DND-41 (cell line): ENCODE measurements around the gene ERC2.
"Not testable (repeated sequence)": the region's sequence is repeated elsewhere in the genome, so short reads cannot be mapped to it uniquely, and the experiment has no call there.

Experiments
- CTCF ChIP-seq: IDR thresholded peaks from 2 replicates; pipeline ENCODE4 v1.5.1; 2012; ENCODE audit warnings: borderline replicate concordance, low read length, moderate library complexity, mild to moderate bottlenecking; ENCODE audit not compliant: poor library complexity, severe bottlenecking; ENCODE audit errors: extremely low read depth
- EZH2 ChIP-seq: IDR thresholded peaks from 3 replicates; pipeline ENCODE4 v1.6.1; 2012; ENCODE audit warnings: borderline replicate concordance, low read depth, mild to moderate bottlenecking, moderate library complexity, low read length, inconsistent platforms; ENCODE audit not compliant: severe bottlenecking

GRCh38 chr3:55831876-55832275 is 636.4 kb downstream of the ERC2 start:
- not testable (repeated sequence) for TF ChIP-seq CTCF, EZH2
